Endothelial cell of umbilical vein (primary cell): ENCODE measurements around the gene PLPP1. TPM values are rescaled to one million over a fixed set of nuclear protein-coding genes. Genes with fewer than 3 reads are reported as not detected.

Experiments
- BruUV-seq: library from RNA; stranded (reverse); fragments of 400-500 nt; replicated peaks from 2 replicates; lab custom pipeline; 2021; lab: Mats Ljungman, UMichigan
- CTCF ChIA-PET: fragments of 300-600, 350-600 bp; sonication (Branson Sonifier 250); formaldehyde crosslinking; loops from one replicate; lab custom pipeline; 2021; ENCODE audit warnings: antibody characterized with exemption, inconsistent platforms; lab: Charles Lee
- POLR2A ChIA-PET: fragments of 300-600, 350-600 bp; sonication (Branson Sonifier 250); formaldehyde crosslinking; loops from one replicate; lab custom pipeline; 2021; ENCODE audit warnings: antibody characterized with exemption, inconsistent platforms; lab: Charles Lee
- DNase-seq: peaks from one replicate; pipeline ENCODE4 v3.0.0-alpha.2; 2011; ENCODE audit warnings: low read depth, low spot score
- FAIRE-seq: peaks from 2 replicates; lab custom pipeline; 2011; peaks lifted over from hg19 to GRCh38; lab: Jason Lieb, UNC
- H2AFZ ChIP-seq: 2 replicates; pipeline ENCODE4 v1.6.0; 2012; ENCODE audit warnings: low read depth, low read length, control low read depth, inconsistent platforms
- H3K27ac ChIP-seq: 2 replicates; pipeline ENCODE4 v1.5.1; 2011; ENCODE audit warnings: low read depth, mild to moderate bottlenecking, control low read depth, low read length, moderate library complexity; ENCODE audit not compliant: insufficient read depth
- H3K27me3 ChIP-seq, 2 experiments: 2 replicates each; pipeline versions ENCODE4 v1.6.0 to v1.6.1; 2011; ENCODE audit warnings: low read length in 2 of 2, mixed read lengths in 1 of 2; ENCODE audit not compliant: control insufficient read depth in 2 of 2, insufficient read depth in 2 of 2
- H3K36me3 ChIP-seq, 2 experiments: 2 replicates in 1 of 2; 3 replicates in 1 of 2; pipeline ENCODE4 v1.5.1; 2011; ENCODE audit warnings: low read length in 2 of 2, mild to moderate bottlenecking in 1 of 2, moderate library complexity in 1 of 2; ENCODE audit not compliant: control insufficient read depth in 2 of 2, insufficient read depth in 2 of 2; ENCODE audit errors: extremely low read depth in 1 of 2
- H3K4me1 ChIP-seq: 3 replicates; pipeline ENCODE4 v1.5.1; 2011; ENCODE audit warnings: mild to moderate bottlenecking, low read length; ENCODE audit not compliant: control insufficient read depth, insufficient read depth; ENCODE audit errors: extremely low read depth
- H3K4me2 ChIP-seq: 2 replicates; pipeline ENCODE4 v1.6.1; 2011; ENCODE audit warnings: low read length, control low read depth, mixed read lengths; ENCODE audit not compliant: insufficient read depth
- H3K4me3 ChIP-seq, 3 experiments: fragments of 200-600 bp in 1 of 3; sonication (generic), shearing (Covaris generic) in 1 of 3; replicated peaks in 1 of 3; 2 replicates each; pipeline ENCODE4 v1.5.1; 2011 to 2016; ENCODE audit warnings: control low read depth in 3 of 3, low read length in 3 of 3, mild to moderate bottlenecking in 2 of 3, inconsistent platforms in 1 of 3, low read depth in 1 of 3, moderate library complexity in 1 of 3; ENCODE audit not compliant: insufficient read depth in 1 of 3
- H3K79me2 ChIP-seq: 2 replicates; pipeline ENCODE4 v1.6.0; 2012; ENCODE audit warnings: low read length, inconsistent platforms; ENCODE audit not compliant: control insufficient read depth, insufficient read depth
- H3K9ac ChIP-seq: replicated peaks from 2 replicates; pipeline ENCODE3; 2011; ENCODE audit warnings: low read length, control low read depth; ENCODE audit not compliant: insufficient read depth; ENCODE audit errors: extremely low read depth
- H3K9me1 ChIP-seq: replicated peaks from 3 replicates; pipeline ENCODE4 v1.6.0; 2011; ENCODE audit warnings: mild to moderate bottlenecking, low read length; ENCODE audit not compliant: control insufficient read depth, insufficient read depth; ENCODE audit errors: extremely low read depth
- H3K9me3 ChIP-seq: replicated peaks from 2 replicates; pipeline ENCODE4 v1.5.1; 2012; ENCODE audit warnings: low read length, inconsistent platforms; ENCODE audit not compliant: control insufficient read depth, insufficient read depth
- H4K20me1 ChIP-seq: replicated peaks from 2 replicates; pipeline ENCODE3; 2011; ENCODE audit warnings: mild to moderate bottlenecking, low read length; ENCODE audit not compliant: control insufficient read depth, insufficient read depth; ENCODE audit errors: extremely low read depth
- CTCF ChIP-seq, 2 donors: IDR thresholded peaks; 1 replicate in 1 of 2; 2 replicates in 1 of 2; pipeline ENCODE4 v1.5.1; 2011; ENCODE audit warnings: low read length in 2 of 2, mild to moderate bottlenecking in 2 of 2, moderate library complexity in 2 of 2, control low read depth in 1 of 2, inconsistent platforms in 1 of 2, low read depth in 1 of 2; ENCODE audit not compliant: insufficient read depth in 1 of 2; ENCODE audit errors: extremely low read depth in 1 of 2
- EZH2 ChIP-seq: IDR thresholded peaks from 2 replicates; pipeline ENCODE4 v1.6.1; 2012; ENCODE audit warnings: borderline replicate concordance, low read depth, mild to moderate bottlenecking, moderate library complexity, low read length, inconsistent platforms; ENCODE audit not compliant: severe bottlenecking
- FOS ChIP-seq: IDR thresholded peaks from 2 replicates; pipeline ENCODE4 v1.6.1; 2011; ENCODE audit warnings: mild to moderate bottlenecking, low read length, moderate library complexity, borderline replicate concordance; ENCODE audit not compliant: insufficient read depth
- GATA2 ChIP-seq: IDR thresholded peaks from 2 replicates; pipeline ENCODE4 v1.7.0; 2011; ENCODE audit warnings: low read depth, mild to moderate bottlenecking, moderate library complexity, mixed read lengths, low read length; ENCODE audit not compliant: insufficient read length, insufficient read depth
- JUN ChIP-seq: IDR thresholded peaks from 2 replicates; pipeline ENCODE4 v1.6.1; 2011; ENCODE audit warnings: borderline replicate concordance, low read depth; ENCODE audit not compliant: insufficient read length, insufficient read depth
- MAX ChIP-seq: IDR thresholded peaks from 2 replicates; pipeline ENCODE4 v1.6.1; 2011; ENCODE audit not compliant: insufficient read depth, insufficient read length
- MYC ChIP-seq: IDR thresholded peaks from one replicate; pipeline ENCODE4 v1.6.1; 2011; ENCODE audit warnings: mild to moderate bottlenecking, low read depth, low read length
- POLR2A ChIP-seq: IDR thresholded peaks from 2 replicates; pipeline ENCODE4 v1.6.1; 2012; ENCODE audit warnings: low read depth, mild to moderate bottlenecking, control low read depth, low read length
- POLR2AphosphoS5 ChIP-seq: IDR thresholded peaks from 2 replicates; pipeline ENCODE4 v1.6.1; 2012; ENCODE audit warnings: low read depth, mild to moderate bottlenecking, control low read depth, low read length, moderate library complexity; ENCODE audit not compliant: insufficient read depth
- dilution Hi-C: fragments of 300-500 bp; cut with MboI; formaldehyde crosslinking; loops from one replicate; pipeline ENCODE4 v1.15.0; 2019; ENCODE audit warnings: low sequenced_read_pairs; ENCODE audit not compliant: extremely low pct_ligation_motif_present
- intact Hi-C: fragments of 100-400 bp; cut with micrococcal nuclease; formaldehyde crosslinking; loops from one replicate; pipeline ENCODE4 v1.10.0; 2022
- polyA plus RNA-seq, 4 experiments: library from polyadenylated mRNA; depleted of rRNA in 3 of 4; stranded (reverse) in 3 of 4; unstranded in 1 of 4; fragments of >200 nt; gene quantifications; 2 replicates each; pipeline versions ENCODE4 v1.2.1 to v1.2.3, GENCODE V29; 2011 to 2012; ENCODE audit warnings: missing spikeins in 1 of 4
- total RNA-seq: library from RNA; stranded (reverse); gene quantifications from 2 replicates; pipeline ENCODE4 v1.2.3, GENCODE V29; 2021

Gene PLPP1
- total and polyA plus RNA-seq, 2 donors (not counting 3 experiments of a cell fraction or from before 2014, with no cell fraction given) = 14.3 to 25.9 TPM

- FAIRE-seq (no peak), DNase-seq (no peak)
- Histone ChIP-seq H3K27ac (no peak overlapping the region), H4K20me1 (no peaks in the 10 kb centered on the region), H3K9ac (no peak overlapping the region), H3K79me2 (no peaks in the 10 kb centered on the region), H2AFZ (no peak overlapping the region), H3K4me1 (no peaks in the 10 kb centered on the region), H3K4me3 (no peak overlapping the region), H3K27me3 (no peaks in the 10 kb centered on the region), H3K36me3 (no peaks in the 10 kb centered on the region), H3K9me1 (no peaks in the 10 kb centered on the region), H3K4me2 (no peak overlapping the region), H3K9me3 (no peaks in the 10 kb centered on the region)
- intact Hi-C loops = no loop called here
- dilution Hi-C loops = no loop called here
- POLR2A ChIA-PET = no interaction called here
- no TSS peak for BruUV-seq
- CTCF ChIA-PET = no interaction called here
- TF ChIP-seq JUN (no peak), FOS (no peak), POLR2AphosphoS5 (no peak), POLR2A (no peak), MAX (no peak), MYC (no peak), CTCF (IDR thresholded peaks at IDR 0.05; ENCODE audit: extremely low read depth in 1 of 2, insufficient read depth in 1 of 2, low read depth in 1 of 2, low read length in 2 of 2) (no peak), GATA2 (no peak), EZH2 (no peak)
Observed at GRCh38 chr5:55569513-55569865, 34.7 kb upstream of the PLPP1 start.
